ENCODE results near the gene ADAR.

ADAR gene

DNA sequence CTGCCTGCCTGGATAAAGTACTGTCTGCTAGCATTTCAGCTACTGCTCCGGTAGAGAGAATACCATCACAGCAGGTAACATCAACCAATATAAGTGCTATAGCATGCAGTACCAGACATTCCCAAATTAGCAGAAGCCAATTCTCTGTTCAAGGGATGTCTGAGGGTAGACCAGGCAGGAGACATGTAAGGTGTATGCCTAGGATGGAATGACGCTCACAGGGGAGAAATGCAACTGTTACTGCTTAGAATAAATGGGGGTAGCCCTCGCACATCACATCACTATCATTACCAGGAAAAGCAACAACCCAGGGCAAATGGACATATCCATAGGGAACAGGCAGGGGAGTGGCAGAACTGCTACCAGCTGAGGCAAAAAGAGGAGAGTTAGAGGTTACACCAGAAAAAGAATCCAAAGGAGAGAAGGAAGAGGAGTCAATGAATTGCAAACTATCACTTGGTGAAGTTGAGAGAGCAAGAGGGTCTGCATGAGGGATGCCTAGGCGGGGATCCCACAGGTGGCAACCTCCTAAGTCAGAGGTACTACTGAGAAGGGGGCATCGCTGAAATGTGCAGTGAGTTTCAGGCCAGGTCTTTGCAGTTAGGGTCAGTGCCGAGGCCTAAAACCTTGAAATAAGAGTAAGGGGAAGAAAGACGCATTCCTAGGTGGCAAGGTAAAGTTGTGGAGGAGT, 50.6 kb downstream of the ADAR start:
- no peak for DNase-seq

DNA sequence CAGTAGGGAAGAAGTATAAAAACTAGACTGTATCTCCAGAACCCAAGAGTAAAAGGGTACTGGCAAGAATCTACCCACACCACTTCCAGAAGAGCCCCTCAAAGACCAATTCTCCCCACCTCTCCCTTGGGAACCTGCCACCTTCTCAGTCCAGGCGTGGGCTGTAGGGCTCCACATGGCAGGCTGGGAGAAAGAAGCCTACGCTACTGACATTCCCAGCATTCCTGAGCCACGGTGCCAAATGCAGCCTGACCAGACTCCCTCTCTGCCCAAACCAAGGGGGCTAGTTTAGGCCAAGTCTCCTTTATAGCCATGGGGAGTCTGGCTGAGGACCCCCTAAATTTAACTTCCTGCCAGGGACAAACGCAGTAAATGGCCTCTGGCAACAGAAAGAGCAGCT, 51.6 kb downstream of the ADAR start:
- no peak for DNase-seq

DNA sequence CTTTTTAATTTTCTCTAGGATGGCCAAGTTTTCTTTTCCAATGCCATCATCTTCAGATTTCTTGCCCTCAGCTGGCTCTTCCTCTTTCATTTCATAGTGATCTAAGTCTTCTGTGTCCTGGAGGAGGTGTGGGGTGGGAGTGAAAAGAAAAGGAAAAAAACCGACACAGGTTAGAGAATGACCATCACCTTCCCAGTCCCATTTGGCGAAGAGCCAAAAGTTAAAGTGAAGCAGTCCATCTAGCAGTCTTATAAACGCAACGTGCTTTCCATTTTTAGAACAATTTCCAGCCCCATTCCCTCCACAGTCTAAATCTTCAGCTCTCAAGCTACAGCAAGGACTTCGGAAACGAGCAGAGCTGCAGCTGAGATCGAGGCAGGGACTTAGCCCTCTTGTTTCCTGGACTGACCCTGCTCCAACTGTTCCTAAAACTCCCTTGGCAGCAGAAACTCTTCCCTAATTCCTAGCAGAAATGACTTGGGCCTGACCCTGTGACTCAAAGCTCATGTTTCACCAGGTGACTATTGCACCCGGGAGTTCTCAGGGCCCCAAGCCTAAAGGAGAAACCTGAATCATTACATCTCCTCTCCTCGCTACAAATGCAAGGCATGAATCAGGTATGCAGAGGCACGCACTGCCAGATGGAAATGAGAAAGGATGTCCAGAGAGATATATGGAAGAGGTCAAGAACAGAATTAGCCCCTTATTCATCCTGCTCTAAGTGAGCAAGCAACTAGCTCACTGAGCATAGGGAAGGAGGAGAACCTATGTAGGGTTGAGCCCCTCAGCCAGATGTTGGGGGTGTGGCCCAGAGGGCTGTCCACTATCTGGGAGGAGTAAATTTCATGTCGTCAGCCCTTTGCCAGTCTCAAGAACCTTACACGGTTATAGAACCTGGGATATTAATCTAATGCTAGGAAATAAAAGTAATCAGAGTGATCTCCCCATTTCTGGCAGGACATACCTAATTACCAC, 54.6 kb downstream of the ADAR start:
- DNase-seq, result no peak

DNA sequence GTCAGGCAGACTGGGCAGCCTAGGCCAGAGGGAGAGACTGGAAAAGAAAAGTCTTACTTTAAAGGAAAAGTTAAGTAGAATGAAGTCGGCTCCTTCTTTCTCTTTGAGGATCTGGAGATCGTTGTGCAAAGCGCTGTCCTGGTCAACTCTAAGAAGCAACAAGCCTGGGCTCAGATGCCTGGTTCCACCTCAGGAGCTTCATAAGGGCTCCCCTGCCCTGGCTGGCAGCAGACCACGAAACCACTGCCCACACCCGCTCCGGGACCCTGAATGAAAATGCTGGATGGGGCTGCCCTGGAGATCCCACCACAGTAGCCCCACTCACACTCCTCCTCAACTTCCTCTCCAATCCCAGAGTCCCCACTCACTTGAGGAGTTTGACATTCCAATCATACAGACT, 56.0 kb downstream of the ADAR start:
- DNase-seq, result no peak

DNA sequence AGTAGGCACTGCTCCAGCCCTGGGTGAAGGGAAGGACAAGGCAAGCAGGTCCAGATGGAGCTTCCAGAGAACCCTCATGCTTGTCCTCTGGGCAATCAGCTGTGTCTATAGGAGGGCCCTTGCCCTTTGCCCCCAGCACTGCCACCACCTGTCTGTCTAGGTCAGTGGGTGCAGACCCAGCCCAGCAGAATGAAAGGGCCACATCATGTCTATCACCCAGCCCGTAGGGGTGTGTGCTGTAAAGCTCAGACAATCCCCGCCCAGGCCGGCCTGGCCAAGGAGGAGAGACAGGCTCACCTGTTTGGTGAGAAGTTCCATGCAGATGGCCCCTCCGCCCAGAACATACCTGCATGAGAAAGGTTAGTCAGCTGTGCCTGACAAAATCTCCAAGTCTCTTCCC, 56.5 kb downstream of the ADAR start:
- DNase-seq, result no peak

DNA sequence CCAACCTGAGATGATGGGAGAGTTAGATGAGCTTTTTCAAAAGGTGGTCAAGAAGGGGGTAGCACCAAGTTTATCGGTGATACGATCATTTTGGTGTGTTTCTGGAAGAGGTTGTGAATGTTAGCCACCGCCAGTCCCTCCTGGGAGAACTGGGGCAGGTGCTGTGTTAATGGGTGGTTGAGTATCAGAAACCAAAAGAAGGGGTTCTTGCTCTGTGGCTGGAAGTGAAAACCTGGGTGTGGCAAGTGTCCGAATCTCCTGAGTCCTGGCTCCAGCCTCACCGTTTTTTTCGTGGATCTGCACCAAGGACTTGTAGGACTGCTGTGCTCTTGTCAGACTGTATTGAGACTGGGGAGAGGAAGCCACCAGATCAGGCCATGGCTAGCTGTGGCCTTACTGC, 57.3 kb downstream of the ADAR start:
- no peak for DNase-seq

DNA sequence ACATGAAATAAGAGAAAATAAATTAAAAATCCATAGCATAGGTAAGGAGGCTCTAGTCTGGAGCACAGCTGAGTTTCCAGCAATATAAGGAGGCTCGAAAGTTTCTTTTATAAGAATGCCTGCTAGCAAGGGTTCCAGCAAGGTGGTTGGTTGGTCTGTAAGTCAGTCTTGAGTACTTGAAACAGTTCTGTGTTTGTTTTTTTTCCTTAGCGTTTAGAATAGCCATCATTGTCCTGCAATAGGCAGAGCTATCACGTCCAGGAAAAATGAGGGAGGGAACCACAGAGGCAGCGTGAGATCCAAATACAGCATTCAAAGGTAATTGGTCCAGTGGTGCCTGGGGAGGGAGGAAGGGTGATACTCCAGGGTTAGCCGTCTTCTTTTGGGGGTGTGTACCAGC, 57.9 kb downstream of the ADAR start:
- DNase-seq, result no peak

DNA sequence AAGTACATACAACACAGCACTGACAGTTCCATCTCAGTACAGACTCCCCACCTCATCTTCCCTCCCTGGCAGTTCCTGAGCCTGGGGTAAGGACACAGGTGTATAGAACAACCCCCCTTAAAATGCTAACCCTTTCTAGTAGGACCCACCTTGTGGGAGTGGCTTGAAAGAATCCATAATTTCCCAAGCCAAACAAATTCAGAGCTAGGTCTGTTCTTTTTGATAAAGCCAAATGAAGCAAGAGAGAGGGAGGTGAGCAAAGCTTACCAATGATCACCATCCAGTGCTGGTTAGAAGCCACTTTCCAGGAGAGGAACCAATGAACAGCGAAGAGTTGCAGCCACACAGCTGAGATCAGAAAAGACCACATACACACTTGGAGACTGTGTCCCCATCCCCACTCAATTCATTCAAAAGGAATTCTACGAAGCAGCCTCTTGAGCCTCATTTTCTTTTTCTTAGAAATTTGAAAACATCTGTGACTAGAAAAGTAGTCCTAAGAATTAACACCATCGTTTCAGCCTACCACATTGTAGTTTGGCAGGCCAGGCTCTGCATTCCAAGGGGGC, 58.7 kb downstream of the ADAR start:
- no peak for DNase-seq

DNA sequence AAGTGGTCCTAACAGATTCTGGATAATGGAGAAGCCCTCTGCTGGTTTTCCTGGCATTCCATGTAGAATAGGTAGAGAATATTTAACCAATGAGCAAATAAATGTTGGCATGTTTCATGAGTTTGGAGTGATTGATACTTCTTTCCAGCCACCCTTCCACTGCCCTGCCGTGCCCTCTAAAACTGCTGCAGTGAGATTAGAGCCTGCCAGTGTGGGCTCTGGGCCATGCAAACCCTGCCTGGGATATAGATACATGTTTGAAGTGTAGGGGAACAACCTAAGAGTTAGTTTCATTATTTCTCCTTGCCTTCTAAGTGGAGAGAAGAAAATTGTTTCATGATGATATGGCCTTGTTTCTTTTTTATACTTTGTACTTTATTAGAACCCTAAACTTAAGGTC, 60.0 kb downstream of the ADAR start:
- no peak for DNase-seq

DNA sequence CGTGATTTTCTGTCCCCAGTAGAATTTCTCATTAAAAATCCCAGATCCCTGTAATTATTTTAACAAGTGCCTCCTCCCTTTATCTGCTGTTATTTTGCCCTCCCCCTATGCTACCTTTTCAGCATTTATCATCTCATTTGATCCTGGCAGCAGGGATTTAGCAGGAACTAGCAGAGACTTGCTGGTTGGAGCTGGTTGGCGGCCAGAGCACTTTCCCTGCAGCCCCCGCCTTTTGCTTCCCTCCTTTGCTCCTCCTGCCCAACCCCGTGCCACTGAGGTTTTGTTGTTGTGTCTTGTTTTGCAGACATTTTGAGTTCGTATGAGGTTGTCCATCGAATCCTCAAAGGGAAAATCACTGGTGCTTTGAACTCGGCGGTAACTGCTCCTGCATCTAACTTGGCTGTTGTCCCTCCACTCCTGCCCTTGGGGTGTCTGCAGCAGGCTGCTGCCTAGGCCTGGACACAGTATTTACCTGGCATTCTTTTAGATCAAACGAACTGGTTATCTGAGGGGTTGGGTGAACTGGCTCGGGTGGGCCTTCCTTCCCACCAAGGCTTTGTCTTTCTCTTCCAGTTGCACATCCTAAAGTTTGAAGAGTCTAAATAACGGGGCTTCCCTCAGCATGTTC, 60.8 kb downstream of the ADAR start:
- no peak for DNase-seq

DNA sequence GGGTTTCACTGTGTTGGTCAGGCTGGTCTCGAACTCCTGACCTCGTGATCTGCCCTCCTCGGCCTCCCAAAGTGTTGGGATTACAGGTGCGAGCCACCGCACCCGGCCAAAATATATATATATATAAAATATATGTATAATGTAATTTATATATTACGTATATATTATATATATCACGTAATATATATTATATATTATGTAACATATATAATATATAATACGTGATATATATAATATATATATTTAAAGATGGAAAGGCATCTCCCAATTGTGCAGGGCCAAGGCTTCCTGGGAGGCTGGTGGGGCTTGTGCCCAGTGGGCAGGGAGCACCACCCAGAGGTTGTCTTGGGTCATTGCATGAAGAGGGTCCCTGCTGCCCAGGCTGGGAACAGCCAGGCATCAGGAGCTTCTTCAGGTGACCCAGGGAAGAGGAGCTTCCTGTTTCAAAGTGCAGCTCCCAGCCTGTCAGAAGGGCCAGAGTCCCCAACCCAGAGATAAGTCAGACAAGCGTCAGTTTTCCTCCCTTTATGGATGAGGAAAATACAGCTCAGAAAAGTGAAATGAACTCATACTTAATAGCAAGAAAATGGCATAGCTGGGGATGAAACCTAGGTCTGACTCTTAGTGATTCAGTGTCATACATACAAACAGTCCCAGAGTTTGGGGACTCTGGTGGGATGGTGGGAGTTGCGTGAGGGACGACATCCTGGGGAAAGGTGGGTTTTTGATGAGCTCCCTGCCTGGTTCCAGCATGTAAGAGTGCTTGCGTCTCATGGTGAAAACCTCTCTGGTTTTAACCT, 61.5 kb downstream of the ADAR start:
- DNase-seq, result peak; percentile 9 to 39

DNA sequence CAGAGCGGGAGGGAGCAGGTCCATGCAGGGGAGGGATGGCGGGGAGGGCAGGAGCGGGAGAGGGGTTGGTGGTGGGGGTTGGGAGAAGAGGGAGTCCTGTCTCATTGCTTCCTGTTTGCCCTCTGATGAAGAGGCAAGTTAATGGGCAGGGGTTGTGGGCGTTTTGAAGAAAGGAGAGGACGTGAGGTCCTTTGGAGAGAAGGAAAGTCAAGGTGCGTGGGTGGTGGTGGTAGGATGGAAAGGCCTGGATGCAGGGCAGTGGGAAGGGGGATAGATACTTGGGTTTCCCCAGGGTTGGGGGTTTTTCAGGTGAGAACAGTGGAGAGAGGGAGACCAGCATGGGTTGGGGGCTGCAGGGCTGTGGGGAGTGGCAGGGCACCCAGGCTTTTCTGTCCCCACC, 66.8 kb downstream of the ADAR start:
- DNase-seq, result no peak

DNA sequence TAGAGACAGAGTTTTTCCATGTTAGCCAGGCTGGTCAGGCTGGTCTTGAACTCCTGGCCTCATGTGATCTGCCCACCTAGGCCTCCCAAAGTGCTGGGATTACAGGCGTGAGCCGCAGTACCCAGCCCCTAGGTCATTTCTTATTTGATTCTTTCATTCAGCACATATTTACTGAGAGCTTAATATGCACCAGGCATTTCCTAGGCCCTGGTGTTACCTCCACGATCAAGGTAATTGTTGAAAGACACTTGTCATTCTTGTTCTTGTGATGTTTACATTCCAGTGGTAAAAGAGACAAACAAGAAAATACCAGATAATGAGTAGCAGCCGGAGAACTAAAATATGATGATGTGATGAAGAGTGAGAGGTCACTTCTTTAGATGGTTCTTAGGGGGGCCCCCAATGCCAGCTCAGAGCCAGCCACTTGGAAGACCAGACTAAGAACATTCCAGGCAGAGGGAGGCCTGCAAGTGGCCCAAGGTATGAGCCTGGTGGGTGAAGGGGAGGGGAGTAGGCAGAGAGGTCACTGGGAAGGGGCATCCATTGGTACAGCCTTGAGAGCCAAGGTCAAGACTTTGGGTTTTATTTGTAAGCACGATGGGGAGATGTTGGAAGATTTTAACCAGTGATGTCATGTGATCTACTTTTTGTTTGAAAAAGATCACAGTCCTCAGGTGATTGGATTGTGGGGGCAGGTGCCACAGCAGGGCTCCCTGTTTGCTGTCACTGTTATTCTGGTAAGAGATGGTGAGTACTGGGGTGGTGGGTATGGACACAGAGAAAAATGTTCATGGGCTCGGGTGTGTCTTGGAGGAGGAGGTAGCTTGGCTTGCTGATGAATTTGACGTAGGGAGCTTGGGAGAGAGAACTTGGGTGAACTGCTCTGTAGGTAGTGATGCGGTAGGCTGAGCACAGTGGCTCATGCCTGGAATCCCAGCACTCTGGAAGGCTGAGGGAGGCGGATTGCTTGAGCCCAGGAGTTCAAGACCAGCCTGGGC, 68.2 kb downstream of the ADAR start:
- DNase-seq, result no peak

DNA sequence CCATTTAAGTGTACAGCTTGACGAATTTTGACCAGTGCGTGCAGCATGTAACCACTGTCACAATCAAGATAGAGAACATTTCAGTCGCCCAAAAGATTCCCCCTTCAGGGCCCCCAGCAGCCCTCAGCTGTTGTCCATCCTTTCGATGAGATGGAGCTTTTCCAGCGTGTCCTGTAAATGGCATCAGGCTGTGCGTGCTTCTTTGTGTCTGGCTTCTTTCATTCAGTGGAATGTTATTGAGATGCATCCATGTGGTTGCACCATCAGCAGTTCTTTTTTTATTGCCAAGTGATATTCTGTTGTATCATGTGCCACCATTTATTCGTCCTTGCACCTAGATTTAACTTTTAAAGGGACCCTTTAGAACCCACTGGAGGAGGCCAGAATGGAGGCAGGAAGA, 71.4 kb downstream of the ADAR start:
- DNase-seq, result no peak

DNA sequence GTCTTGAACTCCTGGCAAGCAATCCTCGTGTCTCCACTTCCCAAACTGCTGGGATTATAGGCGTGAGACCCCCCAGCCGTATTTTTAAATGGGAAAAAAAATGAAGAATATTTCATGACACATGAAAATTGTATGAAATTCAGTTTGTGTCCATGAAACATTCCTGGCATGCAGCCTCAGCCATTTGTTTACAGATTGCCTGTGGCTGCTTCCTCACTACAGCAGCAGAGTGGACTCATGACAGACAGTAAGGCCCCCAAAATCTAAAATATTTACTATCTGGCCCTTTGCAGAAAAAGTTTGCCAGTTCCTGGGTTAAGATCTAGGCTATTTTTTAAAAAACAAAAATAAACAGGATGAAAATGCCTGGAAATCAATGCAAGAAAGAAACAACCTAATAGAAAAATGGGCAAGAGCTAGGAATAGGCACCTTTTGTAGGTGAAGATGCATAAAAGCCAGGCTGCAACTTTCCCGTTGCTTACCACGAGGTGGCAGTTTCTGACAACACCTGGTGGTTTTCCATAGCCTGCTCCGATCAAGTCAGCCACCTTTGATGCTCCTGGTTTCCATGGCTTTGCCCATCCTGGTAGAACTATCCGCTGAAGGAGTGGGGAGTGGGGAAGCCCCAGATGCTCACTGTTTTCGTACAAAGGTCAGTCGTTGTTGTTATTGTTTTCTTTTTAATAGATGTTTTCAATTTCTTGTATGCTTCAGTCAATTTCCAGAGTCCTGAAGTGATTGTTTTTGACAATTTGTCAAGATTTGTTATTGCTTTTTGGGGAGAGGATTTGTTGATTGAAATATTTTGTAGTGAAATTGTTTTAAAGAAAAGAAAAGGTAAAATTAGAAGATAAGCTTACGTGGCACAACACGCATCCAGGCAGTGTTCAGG, 73.8 kb downstream of the ADAR start:
- DNase-seq, result peak in 1 of 2 experiments; percentile 40
